ENCODE measurements around the gene PGAP2.

GRCh38 chr11:3786781-3787428 is 21.5 kb upstream of the PGAP2 start:
- TF ChIP-seq CTCF (IDR thresholded peaks at IDR 0.05; ENCODE audit: extremely low read depth in 1 of 2, insufficient read depth in 1 of 2, low read depth in 1 of 2, low read length in 2 of 2): no peak
- TF ChIP-seq JUN (IDR thresholded peaks at IDR 0.05; ENCODE audit: borderline replicate concordance, insufficient read depth, insufficient read length, low read depth): no peak
- TF ChIP-seq GATA2 (IDR thresholded peaks at IDR 0.05; ENCODE audit: insufficient read depth, insufficient read length, low read depth, low read length): no peak
- no peak for TF ChIP-seq POLR2A (IDR thresholded peaks at IDR 0.05; ENCODE audit: low read depth, low read length)
- TF ChIP-seq MAX (IDR thresholded peaks at IDR 0.05; ENCODE audit: insufficient read depth, insufficient read length): no peak

Measured in endothelial cell of umbilical vein (primary cell).